GM12892 (cell line): Measurements from ENCODE around the gene BNIP5.

ENCODE experiments used
- POLR2A ChIP-seq: IDR thresholded peaks from 2 replicates; pipeline ENCODE4 v1.6.1; 2011; ENCODE audit warnings: low read depth, low read length, control low read depth
- POLR2AphosphoS5 ChIP-seq: IDR thresholded peaks from 2 replicates; pipeline ENCODE4 v1.6.1; 2011; ENCODE audit warnings: low read depth, low read length, control low read depth
- TAF1 ChIP-seq: IDR thresholded peaks from 2 replicates; pipeline ENCODE4 v1.6.1; 2011; ENCODE audit warnings: low read depth, mild to moderate bottlenecking, control low read depth, low read length, borderline replicate concordance

- TF ChIP-seq POLR2A (no peak), TAF1 (no peak), POLR2AphosphoS5 (no peak)
Measured at GRCh38 chr6:36362551-36363370, 26.1 kb upstream of the BNIP5 start.
